Lower leg skin (tissue), 3 donors: ENCODE data around the gene C2CD2L.

Experiments
- POLR2A ChIP-seq, 2 donors: fragments of 450-650 bp; IDR thresholded peaks; one replicate each; pipeline ENCODE4 v1.6.1; 2016 to 2017; ENCODE audit warnings: antibody characterized with exemption in 2 of 2, mild to moderate bottlenecking in 1 of 2, moderate library complexity in 1 of 2
- TF ChIP-seq, protein P1 (sequence below), 3 donors: fragments of 450-650 bp; IDR thresholded peaks; one replicate each; pipeline ENCODE4 v1.5.1; 2016; ENCODE audit warnings: antibody characterized with exemption in 3 of 3, mild to moderate bottlenecking in 3 of 3, moderate library complexity in 2 of 3

DNA sequence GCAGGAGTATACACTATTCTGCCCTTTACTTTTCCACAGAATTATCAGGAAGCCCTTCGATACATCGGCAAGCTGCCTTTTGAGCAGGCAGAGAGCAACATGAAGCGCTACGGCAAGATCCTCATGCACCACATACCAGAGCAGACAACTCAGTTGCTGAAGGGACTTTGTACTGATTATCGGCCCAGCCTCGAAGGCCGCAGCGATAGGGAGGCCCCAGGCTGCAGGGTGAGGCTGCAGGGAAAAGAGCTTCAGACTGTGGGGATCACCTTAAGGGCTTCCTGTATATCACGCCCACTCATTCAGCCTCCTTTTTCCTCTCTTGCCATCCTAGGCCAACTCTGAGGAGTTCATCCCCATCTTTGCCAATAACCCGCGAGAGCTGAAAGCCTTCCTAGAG lies 29.3 kb upstream of the C2CD2L start:
- TF ChIP-seq, protein P1, sequence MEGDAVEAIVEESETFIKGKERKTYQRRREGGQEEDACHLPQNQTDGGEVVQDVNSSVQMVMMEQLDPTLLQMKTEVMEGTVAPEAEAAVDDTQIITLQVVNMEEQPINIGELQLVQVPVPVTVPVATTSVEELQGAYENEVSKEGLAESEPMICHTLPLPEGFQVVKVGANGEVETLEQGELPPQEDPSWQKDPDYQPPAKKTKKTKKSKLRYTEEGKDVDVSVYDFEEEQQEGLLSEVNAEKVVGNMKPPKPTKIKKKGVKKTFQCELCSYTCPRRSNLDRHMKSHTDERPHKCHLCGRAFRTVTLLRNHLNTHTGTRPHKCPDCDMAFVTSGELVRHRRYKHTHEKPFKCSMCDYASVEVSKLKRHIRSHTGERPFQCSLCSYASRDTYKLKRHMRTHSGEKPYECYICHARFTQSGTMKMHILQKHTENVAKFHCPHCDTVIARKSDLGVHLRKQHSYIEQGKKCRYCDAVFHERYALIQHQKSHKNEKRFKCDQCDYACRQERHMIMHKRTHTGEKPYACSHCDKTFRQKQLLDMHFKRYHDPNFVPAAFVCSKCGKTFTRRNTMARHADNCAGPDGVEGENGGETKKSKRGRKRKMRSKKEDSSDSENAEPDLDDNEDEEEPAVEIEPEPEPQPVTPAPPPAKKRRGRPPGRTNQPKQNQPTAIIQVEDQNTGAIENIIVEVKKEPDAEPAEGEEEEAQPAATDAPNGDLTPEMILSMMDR (IDR thresholded peaks at IDR 0.05): no peak
- no peak for TF ChIP-seq POLR2A (IDR thresholded peaks at IDR 0.05)
